ENCODE measurements around the gene MMS22L.

GRCh38 chr6:97214671-97215070, 68.3 kb downstream of the MMS22L start:
- TF ChIP-seq, protein P1, sequence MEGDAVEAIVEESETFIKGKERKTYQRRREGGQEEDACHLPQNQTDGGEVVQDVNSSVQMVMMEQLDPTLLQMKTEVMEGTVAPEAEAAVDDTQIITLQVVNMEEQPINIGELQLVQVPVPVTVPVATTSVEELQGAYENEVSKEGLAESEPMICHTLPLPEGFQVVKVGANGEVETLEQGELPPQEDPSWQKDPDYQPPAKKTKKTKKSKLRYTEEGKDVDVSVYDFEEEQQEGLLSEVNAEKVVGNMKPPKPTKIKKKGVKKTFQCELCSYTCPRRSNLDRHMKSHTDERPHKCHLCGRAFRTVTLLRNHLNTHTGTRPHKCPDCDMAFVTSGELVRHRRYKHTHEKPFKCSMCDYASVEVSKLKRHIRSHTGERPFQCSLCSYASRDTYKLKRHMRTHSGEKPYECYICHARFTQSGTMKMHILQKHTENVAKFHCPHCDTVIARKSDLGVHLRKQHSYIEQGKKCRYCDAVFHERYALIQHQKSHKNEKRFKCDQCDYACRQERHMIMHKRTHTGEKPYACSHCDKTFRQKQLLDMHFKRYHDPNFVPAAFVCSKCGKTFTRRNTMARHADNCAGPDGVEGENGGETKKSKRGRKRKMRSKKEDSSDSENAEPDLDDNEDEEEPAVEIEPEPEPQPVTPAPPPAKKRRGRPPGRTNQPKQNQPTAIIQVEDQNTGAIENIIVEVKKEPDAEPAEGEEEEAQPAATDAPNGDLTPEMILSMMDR (IDR thresholded peaks at IDR 0.05), result no peak
- no peak for TF ChIP-seq POLR2A (IDR thresholded peaks at IDR 0.05)

All from Peyer's patch (tissue), 4 donors.